RWPE1 (cell line): ENCODE measurements around the gene HAO2.

Experiments used
- CTCF ChIA-PET: fragments of 350-600 bp; sonication (Branson Sonifier 250); formaldehyde crosslinking; extraction: SDS; loops from one replicate; lab custom pipeline; 2021; lab: Yijun Ruan, JAX
- POLR2A ChIA-PET: fragments of 400-600 bp; formaldehyde crosslinking; extraction: SDS; loops from one replicate; lab custom pipeline; 2020; ENCODE audit warnings: antibody characterized with exemption; ENCODE audit not compliant: low non-redundant PET; lab: Yijun Ruan, JAX
- DNase-seq: peaks from one replicate; pipeline ENCODE4 v3.0.0; 2012; ENCODE audit warnings: low spot score
- H3K27ac ChIP-seq: fragments of 450-650 bp; 2 replicates; pipeline ENCODE4 v1.5.1; 2017
- CTCF ChIP-seq: fragments of 450-650 bp; conservative IDR thresholded peaks from 2 replicates; pipeline ENCODE4 v1.5.1; 2017; ENCODE audit warnings: low read depth, mild to moderate bottlenecking

Gene HAO2

GRCh38 chr1:119366424-119366823, 2.2 kb upstream of the HAO2 start:
- ChIA-PET CTCF (interaction anchor here (0.7 to 1.9 kb wide), 3 partner anchors 50 to 91 kb away, joined by 3 to 10 read pairs (median 4); no protein-coding TSS in a partner anchor), POLR2A (no interaction called here)
- H3K27ac ChIP-seq: no peak overlapping the region
- TF ChIP-seq CTCF: no peak
- no peak for DNase-seq

GRCh38 chr1:119367432-119368124, 1.0 kb upstream of the HAO2 start:
- H3K27ac ChIP-seq: no peak overlapping the region
- TF ChIP-seq CTCF: peak; percentile 88
- peak; percentile 72 for DNase-seq
- POLR2A ChIA-PET: no interaction called here
- CTCF ChIA-PET: interaction anchor here (0.6 to 1.9 kb wide), 11 partner anchors 11 to 876 kb away, joined by 3 to 10 read pairs (median 3); no protein-coding TSS in a partner anchor

- TF ChIP-seq CTCF: no peak
- POLR2A ChIA-PET: no interaction called here
- no peak for DNase-seq
- CTCF ChIA-PET: interaction anchor here (0.6 to 1.7 kb wide), 2 partner anchors 96 to 1435 kb away, joined by 3 to 5 read pairs; no protein-coding TSS in a partner anchor
- H3K27ac ChIP-seq: no peak overlapping the region
Observed at GRCh38 chr1:119370748-119371147, 2.2 kb downstream of the HAO2 start.

GRCh38 chr1:119371815-119372214, 3.2 kb downstream of the HAO2 start:
- no peak for TF ChIP-seq CTCF
- ChIA-PET CTCF (no interaction called here), POLR2A (no interaction called here)
- H3K27ac ChIP-seq: no peak overlapping the region
- DNase-seq: no peak

GRCh38 chr1:119372503-119373086, 4.0 kb downstream of the HAO2 start:
- ChIA-PET POLR2A (no interaction called here), CTCF (no interaction called here)
- H3K27ac ChIP-seq: no peak overlapping the region
- peak; percentile 46 for DNase-seq
- TF ChIP-seq CTCF: no peak

- POLR2A ChIA-PET: no interaction called here
- peak; percentile 48 for DNase-seq
- CTCF ChIA-PET: interaction anchor here (1.0 kb wide), 1 partner anchor 96 kb away, joined by 3 read pairs; no protein-coding TSS in a partner anchor
- TF ChIP-seq CTCF: no peak
- no peak overlapping the region for H3K27ac ChIP-seq
Observed at GRCh38 chr1:119373465-119373864, 4.9 kb downstream of the HAO2 start.
